HepG2 (cell line): Measurements from ENCODE around the gene ARHGEF11. TPM values are rescaled to one million over a fixed set of nuclear protein-coding genes. Genes with fewer than 3 reads are reported as not detected.

Source experiments
- ATAC-seq: fragments of 200-7000 bp; cut with Tn5 transposase; 3 replicates; pipeline ENCODE4 v1.9.1; 2020; ENCODE audit warnings: mild to moderate bottlenecking, moderate library complexity
- BruUV-seq: library from RNA; stranded (reverse); fragments of 400-500 nt; replicated peaks from 2 replicates; lab custom pipeline; 2021; lab: Mats Ljungman, UMichigan
- CTCF ChIA-PET: fragments of 300-600 bp; formaldehyde crosslinking; extraction: SDS; loops from one replicate; lab custom pipeline; 2021; ENCODE audit warnings: low total read pairs, inconsistent platforms, low intra/inter-chr PET ratio; lab: Yijun Ruan, JAX
- POLR2A ChIA-PET: fragments of 350-600 bp; sonication (Branson Sonifier 250); formaldehyde crosslinking; loops from one replicate; lab custom pipeline; 2020; ENCODE audit warnings: antibody characterized with exemption, inconsistent platforms; lab: Yijun Ruan, JAX
- DNase-seq: peaks from one replicate; pipeline ENCODE4 v3.0.0-alpha.2; 2015; ENCODE audit warnings: low spot score
- FAIRE-seq: peaks from 3 replicates; lab custom pipeline; 2011; peaks lifted over from hg19 to GRCh38; lab: Jason Lieb, UNC
- H2AFZ ChIP-seq: one replicate; pipeline ENCODE4 v1.6.1; 2011; ENCODE audit warnings: low read length, inconsistent platforms
- H3K27ac ChIP-seq: fragments of 300-600 bp; 3 replicates; pipeline ENCODE4 v1.8.0; 2011; ENCODE audit warnings: mixed run types, mild to moderate bottlenecking, mixed read lengths, low read length, inconsistent platforms; ENCODE audit not compliant: insufficient read depth; ENCODE audit errors: extremely low read length
- H3K27me3 ChIP-seq, 2 experiments: fragments of 200-600 bp in 1 of 2; 2 replicates in 1 of 2; 3 replicates in 1 of 2; pipeline versions ENCODE4 v1.6.0 to v1.8.0; 2011; ENCODE audit warnings: low read length in 2 of 2, mild to moderate bottlenecking in 2 of 2, moderate library complexity in 2 of 2, inconsistent platforms in 1 of 2; ENCODE audit not compliant: insufficient read depth in 2 of 2, control insufficient read depth in 1 of 2
- H3K36me3 ChIP-seq, 2 experiments: fragments of 200-600 bp in 1 of 2; replicated peaks in 1 of 2; 2 replicates in 1 of 2; 3 replicates in 1 of 2; pipeline versions ENCODE4 v1.5.1 to v1.8.0; 2011; ENCODE audit warnings: low read length in 2 of 2, inconsistent platforms in 1 of 2; ENCODE audit not compliant: insufficient read depth in 2 of 2, control insufficient read depth in 1 of 2
- H3K4me1 ChIP-seq: 2 replicates; pipeline ENCODE4 v1.5.1; 2012; ENCODE audit warnings: low read length, inconsistent platforms; ENCODE audit not compliant: insufficient read depth
- H3K4me2 ChIP-seq: 2 replicates; pipeline ENCODE4 v1.6.0; 2011; ENCODE audit warnings: low read depth, low read length, inconsistent platforms
- H3K4me3 ChIP-seq, 3 experiments: fragments of 200-600 bp in 1 of 3; sonication (generic), shearing (Covaris generic) in 1 of 3; replicated peaks in 1 of 3; 2 replicates each; pipeline ENCODE4 v1.5.1; 2011 to 2016; ENCODE audit warnings: low read length in 3 of 3, inconsistent platforms in 2 of 3, low read depth in 2 of 3, mild to moderate bottlenecking in 2 of 3, control low read depth in 1 of 3, mixed read lengths in 1 of 3; ENCODE audit not compliant: insufficient read depth in 1 of 3
- H3K79me2 ChIP-seq: one replicate; pipeline ENCODE4 v1.6.1; 2011; ENCODE audit warnings: low read length, inconsistent platforms; ENCODE audit not compliant: insufficient read depth
- H3K9ac ChIP-seq: 2 replicates; pipeline ENCODE4 v1.6.0; 2011; ENCODE audit warnings: mild to moderate bottlenecking, low read depth, low read length, inconsistent platforms; ENCODE audit not compliant: insufficient read depth
- H3K9me3 ChIP-seq: 2 replicates; pipeline ENCODE4 v1.5.1; 2012; ENCODE audit warnings: mild to moderate bottlenecking, low read length
- H4K20me1 ChIP-seq: 2 replicates; pipeline ENCODE4 v1.6.0; 2011; ENCODE audit warnings: inconsistent platforms, mild to moderate bottlenecking, low read length, moderate library complexity; ENCODE audit not compliant: insufficient read depth
- HBP1 ChIP-seq: IDR thresholded peaks from 2 replicates; pipeline ENCODE4 v1.6.1; 2016; ENCODE audit warnings: low read depth, control low read depth
- PAX8 ChIP-seq: sonication (generic); formaldehyde crosslinking; IDR thresholded peaks from 2 replicates; pipeline ENCODE4 v1.8.0; 2022; ENCODE audit warnings: mild to moderate bottlenecking, missing genetic modification reagents, borderline replicate concordance
- ZNF574 ChIP-seq: sonication (generic); formaldehyde crosslinking; IDR thresholded peaks from 2 replicates; pipeline ENCODE4 v1.4.0; 2020; ENCODE audit warnings: missing genetic modification reagents
- ZNF790 ChIP-seq: sonication (generic); formaldehyde crosslinking; IDR thresholded peaks from 2 replicates; pipeline ENCODE4 v1.8.0; 2022; ENCODE audit warnings: missing genetic modification reagents, mild to moderate bottlenecking, borderline replicate concordance
- WGBS: methylation state at CpG from one replicate; pipeline ENCODE4 v1.1.6; 2017; ENCODE audit warnings: low lambda C conversion rate; 5-methylcytosine and 5-hydroxymethylcytosine counted together
- in situ Hi-C: cut with HindIII; loops from 2 replicates; pipeline ENCODE4 v1.10.0; 2017; ENCODE audit warnings: low pct_unique_long_range_greater_than_20kb; ENCODE audit not compliant: extremely low pct_ligation_motif_present
- intact Hi-C: fragments of 100-400 bp; cut with micrococcal nuclease; formaldehyde crosslinking; loops from one replicate; pipeline ENCODE4 v1.10.0; 2022; ENCODE audit not compliant: unreplicated experiment
- polyA plus RNA-seq, 8 experiments: library from polyadenylated mRNA; depleted of rRNA in 3 of 8; stranded (reverse) in 7 of 8; unstranded in 1 of 8; fragments of >200 nt; fragmentation: Illumina TruSeq in 4 of 8; extraction: Trizol in 4 of 8; gene quantifications; 2 replicates each; pipeline versions ENCODE4 v1.2.1 to v1.2.3, GENCODE V29; 2011 to 2016; ENCODE audit warnings: low read depth in 4 of 8, missing spikeins in 1 of 8, mixed read lengths in 1 of 8; ENCODE audit not compliant: insufficient read depth in 1 of 8
- total RNA-seq, 5 experiments: library from RNA; depleted of rRNA; stranded (reverse); fragments of >200 nt; fragmentation: Illumina TruSeq; extraction: Trizol; gene quantifications; 2 replicates each; pipeline ENCODE4 v1.2.3, GENCODE V29; 2016; ENCODE audit warnings: low read depth in 1 of 5
- TF ChIP-seq, protein P1 (sequence below): sonication (generic); formaldehyde crosslinking; IDR thresholded peaks from 2 replicates; pipeline ENCODE4 v1.5.0; 2020; ENCODE audit warnings: missing genetic modification reagents

ARHGEF11 gene
- total and polyA plus RNA-seq, 2 of the 13 experiments (the other 11 are each of a cell fraction or from before 2014, with no cell fraction given) = 16.5 to 21.2 TPM

GRCh38 chr1:157073944-157074685 is 28.6 kb upstream of the ARHGEF11 start (continued):
- TF ChIP-seq, protein P1, sequence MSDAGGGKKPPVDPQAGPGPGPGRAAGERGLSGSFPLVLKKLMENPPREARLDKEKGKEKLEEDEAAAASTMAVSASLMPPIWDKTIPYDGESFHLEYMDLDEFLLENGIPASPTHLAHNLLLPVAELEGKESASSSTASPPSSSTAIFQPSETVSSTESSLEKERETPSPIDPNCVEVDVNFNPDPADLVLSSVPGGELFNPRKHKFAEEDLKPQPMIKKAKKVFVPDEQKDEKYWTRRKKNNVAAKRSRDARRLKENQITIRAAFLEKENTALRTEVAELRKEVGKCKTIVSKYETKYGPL (CRISPR knock-in tag) = no peak
- no peak for TF ChIP-seq HBP1

GRCh38 chr1:157069601-157070000 is 24.1 kb upstream of the ARHGEF11 start:
- no peak overlapping the region for H2AFZ ChIP-seq
- no peaks in the 10 kb centered on the region for H3K36me3 ChIP-seq
- TF ChIP-seq PAX8 (CRISPR knock-in tag) (no peak), ZNF790 (no peak), ZNF574 (CRISPR knock-in tag) (no peak)
- DNase-seq (no peak), ATAC-seq (no peak), FAIRE-seq (no peak)
- 49% methylated on average over 2 of the region's 2 CpGs for WGBS
- H4K20me1 ChIP-seq = no peaks in the 10 kb centered on the region
- H3K27me3 ChIP-seq = peaks cover 0 to 4% of the 10 kb centered on the region in 2 experiments; a peak in 1 of 5 replicates
- in situ Hi-C loops (no loop called here), intact Hi-C loops (no loop called here)
- H3K4me2 ChIP-seq = no peak overlapping the region
- H3K4me1 ChIP-seq = no peaks in the 10 kb centered on the region
- H3K9ac ChIP-seq = no peak overlapping the region
- BruUV-seq = no TSS peak
- H3K9me3 ChIP-seq = no peaks in the 10 kb centered on the region
- CTCF ChIA-PET = no interaction called here
- H3K27ac ChIP-seq = no peak overlapping the region
- POLR2A ChIA-PET = no interaction called here
- H3K4me3 ChIP-seq = no peak overlapping the region
- H3K79me2 ChIP-seq = no peaks in the 10 kb centered on the region
